Head of caudate nucleus (tissue), 42 donors: ENCODE measurements around the gene MEPE.
A peak's percentile ranks its signal among the peaks of the same experiment; 100 is the strongest.

Experiments used
- DNase-seq, 42 donors: peaks; one replicate each; pipeline versions ENCODE4 v3.0.0 to v3.0.0-alpha.2; 2020 to 2021; ENCODE audit warnings: mixed read lengths in 7 of 42
- intact Hi-C: fragments of 100-400 bp; cut with DNase I; formaldehyde crosslinking; loops from one replicate; pipeline ENCODE4 v1.15.0; 2022

MEPE gene

GRCh38 chr4:87832669-87833068, at the start of gene MEPE:
MEPE (plus strand) TSS chr4:87832969; CDS start chr4:87834715, 1,746 bp downstream.
- DNase-seq, result no peak

GRCh38 chr4:87783781-87784180, 49.0 kb upstream of the MEPE start:
- DNase-seq, result no peak
- intact Hi-C loops, result no loop called here

More at GRCh38 chr4:87832669-87833068, at the start of gene MEPE:
- intact Hi-C loops, result no loop called here

GRCh38 chr4:87785731-87786509, 46.8 kb upstream of the MEPE start:
- intact Hi-C loops, result no loop called here
- peak in 1 of 42 donors; percentile 11 for DNase-seq

- no peak for DNase-seq
- intact Hi-C loops, result no loop called here
Measured at GRCh38 chr4:87799301-87800113, 33.3 kb upstream of the MEPE start, which contains the start of gene IBSP. IBSP (plus strand) TSS chr4:87799554; CDS start chr4:87802362, 2,808 bp downstream.

- intact Hi-C loops, result no loop called here
Measured at GRCh38 chr4:87802858-87803257, 29.9 kb upstream of the MEPE start.

GRCh38 chr4:87803421-87803820, 29.3 kb upstream of the MEPE start:
- intact Hi-C loops, result no loop called here
- DNase-seq, result no peak

More at GRCh38 chr4:87802858-87803257, 29.9 kb upstream of the MEPE start:
- no peak for DNase-seq

GRCh38 chr4:87804871-87805270, 27.9 kb upstream of the MEPE start:
- intact Hi-C loops, result no loop called here
- no peak for DNase-seq

GRCh38 chr4:87805971-87806370, 26.8 kb upstream of the MEPE start:
- intact Hi-C loops, result no loop called here

GRCh38 chr4:87806520-87806919, 26.2 kb upstream of the MEPE start:
- intact Hi-C loops, result no loop called here

More at GRCh38 chr4:87805971-87806370, 26.8 kb upstream of the MEPE start:
- DNase-seq, result no peak

GRCh38 chr4:87807402-87807801, 25.4 kb upstream of the MEPE start:
- DNase-seq, result no peak
- intact Hi-C loops, result no loop called here

More at GRCh38 chr4:87806520-87806919, 26.2 kb upstream of the MEPE start:
- DNase-seq, result no peak

GRCh38 chr4:87811977-87812376, 20.8 kb upstream of the MEPE start:
- intact Hi-C loops, result no loop called here
- no peak for DNase-seq

- no peak for DNase-seq
- intact Hi-C loops, result no loop called here
Measured at GRCh38 chr4:87819281-87819919, 13.4 kb upstream of the MEPE start.

- DNase-seq, result no peak
- intact Hi-C loops, result no loop called here
Measured at GRCh38 chr4:87823200-87823599, 9.6 kb upstream of the MEPE start.

GRCh38 chr4:87823724-87824123, 9.0 kb upstream of the MEPE start:
- intact Hi-C loops, result no loop called here
- DNase-seq, result no peak

GRCh38 chr4:87824352-87824751, 8.4 kb upstream of the MEPE start:
- intact Hi-C loops, result no loop called here
- no peak for DNase-seq

GRCh38 chr4:87834401-87834800, 1.6 kb downstream of the MEPE start:
- intact Hi-C loops, result no loop called here
- no peak for DNase-seq

- intact Hi-C loops, result no loop called here
- DNase-seq, result no peak
Measured at GRCh38 chr4:87835197-87835596, 2.4 kb downstream of the MEPE start.

GRCh38 chr4:87835743-87836142, 3.0 kb downstream of the MEPE start:
- no peak for DNase-seq
- intact Hi-C loops, result no loop called here

- intact Hi-C loops, result no loop called here
Measured at GRCh38 chr4:87838205-87838604, 5.4 kb downstream of the MEPE start.

More at GRCh38 chr4:87838205-87838604, 5.4 kb downstream of the MEPE start:
- DNase-seq, result peak in 24 of 42 donors; percentile 10 to 68 (median 40)
